ENCODE data around the gene RND1.

The RND1 gene

GRCh38 chr12:48899651-48900050, 34.0 kb upstream of the RND1 start:
- no peak overlapping the region for H3K4me3 ChIP-seq (ENCODE audit: low read length)
- no peak for TF ChIP-seq CTCF (IDR thresholded peaks at IDR 0.05; ENCODE audit: insufficient read depth, low read depth, low read length, missing control alignments)
- DNase-seq (ENCODE audit: low read depth), result no peak

GRCh38 chr12:48894271-48894670, 28.6 kb upstream of the RND1 start:
- no peak for TF ChIP-seq CTCF (IDR thresholded peaks at IDR 0.05; ENCODE audit: insufficient read depth, low read depth, low read length, missing control alignments)
- no peak overlapping the region for H3K4me3 ChIP-seq (ENCODE audit: low read length)
- no peak for DNase-seq (ENCODE audit: low read depth)

GRCh38 chr12:48890657-48891418, 25.2 kb upstream of the RND1 start:
- TF ChIP-seq CTCF (IDR thresholded peaks at IDR 0.05; ENCODE audit: insufficient read depth, low read depth, low read length, missing control alignments), result peak; percentile 80
- H3K4me3 ChIP-seq (ENCODE audit: low read length), result no peak overlapping the region
- peak; percentile 77 for DNase-seq (ENCODE audit: low read depth)

GRCh38 chr12:48889679-48890078, 24.0 kb upstream of the RND1 start:
- no peak for TF ChIP-seq CTCF (IDR thresholded peaks at IDR 0.05; ENCODE audit: insufficient read depth, low read depth, low read length, missing control alignments)
- H3K4me3 ChIP-seq (ENCODE audit: low read length), result no peak overlapping the region
- no peak for DNase-seq (ENCODE audit: low read depth)

GRCh38 chr12:48883305-48884161, 17.9 kb upstream of the RND1 start:
- TF ChIP-seq CTCF (IDR thresholded peaks at IDR 0.05; ENCODE audit: insufficient read depth, low read depth, low read length, missing control alignments), result no peak
- H3K4me3 ChIP-seq (ENCODE audit: low read length), result no peak overlapping the region
- DNase-seq (ENCODE audit: low read depth), result no peak

GRCh38 chr12:48882972-48883304, 17.3 kb upstream of the RND1 start:
- no peak for TF ChIP-seq CTCF (IDR thresholded peaks at IDR 0.05; ENCODE audit: insufficient read depth, low read depth, low read length, missing control alignments)
- H3K4me3 ChIP-seq (ENCODE audit: low read length), result no peak overlapping the region
- DNase-seq (ENCODE audit: low read depth), result no peak
